ENCODE data around the gene RABGAP1L. TPM values are rescaled to one million over a fixed set of nuclear protein-coding genes. Genes with fewer than 3 reads are reported as not detected.

Gene RABGAP1L
- total and polyA plus RNA-seq, 2 of the 8 experiments (the other 6 are each of a cell fraction or from before 2014, with no cell fraction given): 33.3 to 156 TPM

- Histone ChIP-seq H3K4me3 (ENCODE audit: extremely low read depth in 1 of 4, insufficient read depth in 2 of 4, low read depth in 3 of 4, low read length in 4 of 4) (no peak overlapping the region), H3K9me3 (ENCODE audit: insufficient read depth in 2 of 2, low read depth in 1 of 2, low read length in 1 of 2) (no peaks in the 10 kb centered on the region), H2BK120ac (replicated peaks; ENCODE audit: low read depth, low read length) (no peak overlapping the region), H3K18ac (ENCODE audit: extremely low read depth, low read length) (no peak overlapping the region), H3K27ac (ENCODE audit: low read depth, low read length) (no peak overlapping the region), H4K20me1 (replicated peaks in 1 of 2; ENCODE audit: control insufficient read depth in 1 of 2, insufficient read depth in 2 of 2, low read length in 2 of 2) (no peaks in the 10 kb centered on the region), H2BK20ac (ENCODE audit: low read length) (no peak overlapping the region), H4K5ac (ENCODE audit: insufficient read length, low read depth, low read length) (no peak overlapping the region), H3K4me1 (replicated peaks in 1 of 4; ENCODE audit: control insufficient read depth in 3 of 4, insufficient read depth in 4 of 4, low read length in 3 of 4) (peaks cover 0 to 3% (median 0%) of the 10 kb centered on the region in 4 experiments; a peak in 2 of 7 replicates), H3K9ac (replicated peaks in 1 of 4; ENCODE audit: extremely low read depth in 1 of 4, low read depth in 3 of 4, low read length in 3 of 4) (no peak overlapping the region), H3K4me2 (ENCODE audit: insufficient read depth in 1 of 2, low read depth in 2 of 2, low read length in 2 of 2) (no peak overlapping the region), H4K8ac (ENCODE audit: extremely low read depth, insufficient read depth, low read length) (no peak overlapping the region), H3K23me2 (ENCODE audit: low read depth, low read length) (no peaks in the 10 kb centered on the region), H4K91ac (replicated peaks; ENCODE audit: insufficient read length, low read length) (no peak overlapping the region), H2BK12ac (ENCODE audit: low read depth, low read length) (no peak overlapping the region), H3K36me3 (ENCODE audit: control insufficient read depth in 2 of 4, insufficient read depth in 4 of 4, low read length in 3 of 4) (no peaks in the 10 kb centered on the region), H2BK5ac (ENCODE audit: low read depth, low read length) (no peak overlapping the region), H3K79me1 (ENCODE audit: low read depth, low read length) (no peaks in the 10 kb centered on the region), H3K79me2 (ENCODE audit: control insufficient read depth in 1 of 2, insufficient read depth in 2 of 2, low read length in 2 of 2) (no peaks in the 10 kb centered on the region), H3K56ac (replicated peaks; ENCODE audit: insufficient read length, low read depth, low read length) (no peak overlapping the region), H3K14ac (ENCODE audit: insufficient read length) (no peak overlapping the region), H2AFZ (ENCODE audit: low read length) (no peak overlapping the region), H3K27me3 (replicated peaks in 1 of 4; ENCODE audit: control insufficient read depth in 3 of 4, extremely low read depth in 1 of 4, insufficient read depth in 3 of 4, low read length in 3 of 4) (no peaks in the 10 kb centered on the region), H2BK15ac (ENCODE audit: low read length) (no peak overlapping the region), H2AK5ac (ENCODE audit: low read depth, low read length) (no peak overlapping the region), H3K4ac (replicated peaks; ENCODE audit: insufficient read length, low read depth, low read length) (no peak overlapping the region), H3K23ac (ENCODE audit: insufficient read length) (no peak overlapping the region)
- POLR2A ChIA-PET (ENCODE audit: partially characterized antibody): no interaction called here
- CTCF ChIA-PET (ENCODE audit: partially characterized antibody): interaction anchor here (1.3 to 1.9 kb wide), 2 partner anchors 10 to 25 kb away, joined by 3 to 6 read pairs; no protein-coding TSS in a partner anchor
- DNase-seq (ENCODE audit: low read depth in 1 of 2, low spot score in 2 of 2): no peak
- 84% methylated on average over 2 of the region's 2 CpGs; no CpG with 5 or more reads in 1 of the 2 experiments for WGBS, 2 experiments (ENCODE audit: extremely low coverage in 1 of 2, insufficient coverage in 1 of 2, insufficient read length in 1 of 2, insufficient replicate concordance in 2 of 2, low coverage in 1 of 2, low lambda C conversion rate in 2 of 2, missing lambda C conversion rate in 1 of 2)
- FAIRE-seq: no peak
- TF ChIP-seq SIRT6 (IDR thresholded peaks at IDR 0.05; ENCODE audit: low read length) (no peak), GABPA (IDR thresholded peaks at IDR 0.05; ENCODE audit: borderline replicate concordance, insufficient read depth, low read length) (no peak), RXRA (IDR thresholded peaks at IDR 0.05; ENCODE audit: insufficient read depth, low read depth, low read length) (no peak), CEBPB (IDR thresholded peaks at IDR 0.05; ENCODE audit: low read depth, low read length) (no peak), TCF12 (IDR thresholded peaks at IDR 0.05; ENCODE audit: low read depth, low read length) (no peak), PHF8 (conservative IDR thresholded peaks at IDR 0.05; ENCODE audit: low read depth, low read length) (no peak), CTCF (IDR thresholded peaks at IDR 0.05; ENCODE audit: control extremely low read depth in 1 of 3, insufficient read depth in 1 of 3, low read depth in 1 of 3, low read length in 3 of 3) (no peak)
These were observed 542.2 kb downstream of the RABGAP1L start for GRCh38 chr1:174701565-174701964.

All from H1 (cell line).